HG02798 (cell line): ENCODE results near the gene DLGAP3.
"Not testable (repeated sequence)": the region's sequence is repeated elsewhere in the genome, so short reads cannot be mapped to it uniquely, and the experiment has no call there.

Source experiments
- ATAC-seq: cut with Tn5 transposase; IDR thresholded peaks from one replicate; pipeline ENCODE4 v1.9.1; 2021; ENCODE audit warnings: mild to moderate bottlenecking; ENCODE audit not compliant: unreplicated experiment, poor library complexity

DLGAP3 gene

DNA sequence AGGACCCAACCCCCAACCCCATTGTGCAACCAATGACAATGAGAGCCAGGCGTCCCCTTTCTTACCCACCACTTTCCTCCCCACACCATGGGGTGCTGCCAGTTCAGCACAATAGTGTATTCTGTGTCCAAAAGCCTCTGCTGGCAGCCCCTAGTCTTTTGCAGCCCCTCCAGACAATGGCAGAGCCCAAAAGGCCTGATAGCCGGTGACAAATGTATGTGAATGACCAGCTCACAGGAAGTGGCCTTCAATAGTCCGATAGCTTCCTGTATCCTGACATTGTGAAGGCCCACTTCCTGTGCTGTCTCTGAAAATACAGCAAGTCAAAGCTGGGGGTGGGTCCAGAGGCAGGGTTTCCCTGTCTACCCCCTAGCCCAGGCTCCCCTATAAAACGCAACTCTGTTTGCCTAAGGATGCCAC lies 86.5 kb downstream of the DLGAP3 start:
- ATAC-seq: no peak

- ATAC-seq: no peak
Observed at GRCh38 chr1:34842073-34842472, 87.4 kb downstream of the DLGAP3 start.

DNA sequence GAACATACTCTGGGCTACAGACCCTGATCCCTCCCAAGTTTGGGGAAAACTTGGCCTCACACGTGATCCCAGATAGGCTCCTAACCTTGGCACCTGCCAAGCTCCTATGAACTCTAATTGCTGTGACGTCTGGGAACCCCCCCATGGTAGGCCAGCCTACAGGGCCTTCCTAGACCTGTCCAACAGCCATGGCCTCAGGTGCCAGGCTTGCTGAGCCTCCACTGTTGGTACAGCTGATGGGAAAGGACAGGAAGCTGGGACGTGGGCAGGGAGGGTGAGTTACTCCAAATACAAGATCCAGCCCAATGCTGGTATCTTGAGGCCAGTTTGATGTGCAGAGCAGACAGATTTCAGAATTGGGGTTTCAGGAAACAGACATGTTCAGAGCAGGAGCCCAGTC lies 89.0 kb downstream of the DLGAP3 start:
- ATAC-seq: no peak

- no peak for ATAC-seq
Observed at GRCh38 chr1:34839526-34840305, 89.7 kb downstream of the DLGAP3 start.

- ATAC-seq: no peak
Observed at GRCh38 chr1:34833711-34834110, 95.7 kb downstream of the DLGAP3 start.

- ATAC-seq: no peak
Observed at GRCh38 chr1:34831721-34832246, 97.7 kb downstream of the DLGAP3 start.

DNA sequence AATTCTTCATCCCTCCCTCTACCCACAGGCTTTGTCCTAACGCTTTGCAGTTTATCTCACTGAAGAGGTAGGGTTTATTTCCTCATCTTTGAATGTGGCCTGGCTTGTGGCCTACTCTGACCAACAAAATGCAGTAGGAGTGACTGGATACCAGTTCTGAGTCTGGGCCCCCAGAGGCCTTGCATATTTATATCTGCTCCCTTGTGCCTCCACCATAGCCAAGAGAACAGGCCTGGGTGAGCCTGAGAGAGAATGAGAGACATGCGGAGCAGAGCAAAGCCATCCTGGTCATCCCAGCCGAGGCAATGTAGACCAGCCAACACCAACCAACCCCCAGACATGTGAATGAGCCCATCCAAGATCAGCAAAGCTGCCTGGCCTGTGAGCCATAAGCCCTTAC lies 100.2 kb downstream of the DLGAP3 start:
- no peak for ATAC-seq

- ATAC-seq: no peak
Observed at GRCh38 chr1:34828611-34829010, 100.8 kb downstream of the DLGAP3 start.

DNA sequence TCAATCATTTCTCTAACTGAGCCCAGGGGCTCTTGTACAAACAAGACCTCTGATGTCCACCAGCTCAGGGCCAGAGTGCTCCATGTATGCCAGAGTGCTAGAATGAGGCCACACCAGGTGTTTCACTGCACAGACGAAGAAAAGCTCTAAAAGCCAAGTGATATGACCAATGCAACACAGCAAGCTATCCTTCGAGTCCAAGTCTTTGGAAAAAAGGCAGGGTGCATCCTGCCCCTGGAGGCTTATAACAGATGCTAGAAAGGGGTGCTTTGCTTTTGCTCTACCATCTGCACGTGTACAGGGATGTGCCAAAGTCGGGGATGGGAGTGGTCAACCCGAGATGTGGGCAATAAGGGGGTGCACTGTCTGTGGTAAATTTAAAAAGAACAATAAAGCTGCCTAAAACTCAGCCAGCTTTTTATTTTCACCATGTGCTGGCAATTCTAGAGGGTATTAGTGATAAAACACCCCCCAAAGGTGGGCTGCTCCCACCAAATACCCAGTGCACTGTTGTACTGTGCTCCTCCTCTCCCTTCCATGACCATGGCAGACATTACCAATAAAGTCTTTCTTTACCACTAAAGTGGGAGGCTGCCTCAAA lies 102.0 kb downstream of the DLGAP3 start:
- ATAC-seq: no peak

DNA sequence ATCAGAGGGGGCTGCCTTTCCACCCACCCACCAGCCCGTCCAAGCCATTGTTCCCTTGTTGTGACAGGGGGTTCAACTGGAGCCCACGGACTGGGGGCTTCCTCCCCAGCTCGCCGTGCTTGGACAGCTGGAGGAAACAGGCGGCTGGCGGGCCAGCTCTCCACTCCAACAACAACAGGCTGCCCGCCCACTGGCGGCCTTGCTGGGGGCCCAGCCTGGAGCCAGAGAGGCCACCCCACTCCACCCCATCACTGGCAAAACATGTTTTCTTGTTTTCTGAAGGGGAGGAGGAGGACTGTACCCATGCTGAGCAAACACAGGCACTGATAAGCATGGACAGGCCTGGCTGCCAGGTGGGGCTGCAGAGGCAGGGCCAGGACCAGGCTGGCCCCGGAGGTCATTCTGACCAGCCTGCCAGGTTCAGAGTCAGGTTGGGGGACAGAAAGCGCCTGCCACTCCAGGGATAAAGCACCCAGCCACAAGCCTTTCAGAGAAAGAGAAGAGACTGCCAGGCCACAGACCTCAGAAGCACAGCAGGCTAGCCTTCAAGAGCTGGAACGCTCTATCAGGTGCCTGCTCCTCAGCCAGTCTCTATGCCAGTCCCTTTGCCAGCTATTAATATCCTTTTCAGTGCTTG lies 103.9 kb downstream of the DLGAP3 start:
- ATAC-seq: no peak

DNA sequence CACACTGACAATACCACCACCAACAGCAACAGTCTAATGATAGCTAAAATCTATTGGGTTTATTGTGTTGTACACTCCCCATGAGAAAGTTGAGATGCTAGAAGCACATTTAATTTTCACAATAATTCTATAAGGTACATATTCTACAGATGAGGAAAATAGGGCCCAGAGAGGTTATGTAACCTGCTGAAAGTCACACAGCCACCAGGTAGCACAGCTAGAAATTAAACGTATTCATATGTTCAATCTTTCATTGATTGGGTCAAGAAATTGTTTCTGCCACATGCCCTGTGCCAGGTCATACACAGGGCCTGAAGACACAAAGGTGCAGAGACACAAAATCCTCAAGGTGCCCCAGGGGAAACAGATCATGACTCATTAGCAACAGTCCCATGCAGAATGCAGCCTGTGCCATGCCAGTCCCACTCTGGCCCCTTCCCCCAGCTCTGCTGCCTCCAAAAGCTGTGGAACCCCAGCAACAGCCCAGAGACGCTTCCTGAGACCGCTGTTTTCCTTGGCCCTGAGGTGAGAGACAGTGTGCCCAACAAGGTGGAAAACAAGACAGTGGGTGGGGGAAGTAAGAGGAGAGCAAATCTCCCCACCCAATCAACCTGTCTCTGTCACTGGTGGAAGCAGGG lies 104.5 kb downstream of the DLGAP3 start:
- no peak for ATAC-seq

DNA sequence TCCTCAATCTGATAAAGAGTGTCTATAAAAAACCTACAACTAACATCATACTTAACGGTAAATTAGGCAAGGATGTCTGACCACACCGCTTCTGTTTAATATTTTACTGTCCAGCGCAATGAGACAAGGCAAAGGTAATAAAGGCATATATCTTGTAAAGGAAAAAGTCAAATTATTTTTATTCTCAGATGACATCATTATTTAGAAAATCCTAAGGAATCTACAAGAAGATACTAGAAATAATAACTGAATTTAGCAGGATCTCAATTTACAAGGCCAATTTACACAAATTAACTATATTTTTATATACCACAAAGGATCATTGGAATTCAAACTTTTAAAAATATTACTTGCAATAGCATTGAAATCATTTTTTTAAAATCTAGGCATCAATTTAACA lies 107.2 kb downstream of the DLGAP3 start:
- no peak for ATAC-seq

- ATAC-seq: not testable (repeated sequence)
Observed at GRCh38 chr1:34818862-34819261, 110.6 kb downstream of the DLGAP3 start.

- no peak for ATAC-seq
Observed at GRCh38 chr1:34816778-34817177, 112.7 kb downstream of the DLGAP3 start.

DNA sequence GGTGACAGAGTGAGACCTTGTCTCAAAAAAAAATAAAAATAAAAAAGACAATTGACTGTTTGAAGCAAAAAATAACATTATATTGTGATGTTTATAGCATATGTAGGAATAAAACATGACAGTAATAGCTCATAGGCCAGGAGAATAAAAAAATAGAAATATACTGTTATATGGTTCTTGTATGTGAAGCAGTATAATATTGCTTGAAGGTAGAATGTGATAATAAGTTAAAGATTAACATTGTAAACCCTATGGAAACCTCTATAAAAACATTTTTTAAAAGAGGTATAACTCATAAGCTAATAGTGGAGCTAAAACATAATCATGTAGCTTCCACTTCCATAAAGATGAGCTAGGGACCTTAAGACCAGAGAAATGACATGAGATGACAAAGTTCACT lies 113.1 kb downstream of the DLGAP3 start:
- no peak for ATAC-seq
